HepG2 (cell line): ENCODE data around the gene RRN3. TPM values are rescaled to one million over a fixed set of nuclear protein-coding genes. Genes with fewer than 3 reads are reported as not detected.
"Not testable (repeated sequence)": the region's sequence is repeated elsewhere in the genome, so short reads cannot be mapped to it uniquely, and the experiment has no call there.

Experiments used
- ATAC-seq: fragments of 200-7000 bp; cut with Tn5 transposase; 3 replicates; pipeline ENCODE4 v1.9.1; 2020; ENCODE audit warnings: mild to moderate bottlenecking, moderate library complexity
- BruUV-seq: library from RNA; stranded (reverse); fragments of 400-500 nt; replicated peaks from 2 replicates; lab custom pipeline; 2021; lab: Mats Ljungman, UMichigan
- CTCF ChIA-PET: fragments of 300-600 bp; formaldehyde crosslinking; extraction: SDS; loops from one replicate; lab custom pipeline; 2021; ENCODE audit warnings: low total read pairs, inconsistent platforms, low intra/inter-chr PET ratio; lab: Yijun Ruan, JAX
- POLR2A ChIA-PET: fragments of 350-600 bp; sonication (Branson Sonifier 250); formaldehyde crosslinking; loops from one replicate; lab custom pipeline; 2020; ENCODE audit warnings: antibody characterized with exemption, inconsistent platforms; lab: Yijun Ruan, JAX
- DNase-seq: peaks from one replicate; pipeline ENCODE4 v3.0.0-alpha.2; 2015; ENCODE audit warnings: low spot score
- FAIRE-seq: peaks from 3 replicates; lab custom pipeline; 2011; peaks lifted over from hg19 to GRCh38; lab: Jason Lieb, UNC
- H2AFZ ChIP-seq: one replicate; pipeline ENCODE4 v1.6.1; 2011; ENCODE audit warnings: low read length, inconsistent platforms
- H3K27ac ChIP-seq: fragments of 300-600 bp; 3 replicates; pipeline ENCODE4 v1.8.0; 2011; ENCODE audit warnings: mixed run types, mild to moderate bottlenecking, mixed read lengths, low read length, inconsistent platforms; ENCODE audit not compliant: insufficient read depth; ENCODE audit errors: extremely low read length
- H3K27me3 ChIP-seq, 2 experiments: fragments of 200-600 bp in 1 of 2; 2 replicates in 1 of 2; 3 replicates in 1 of 2; pipeline versions ENCODE4 v1.6.0 to v1.8.0; 2011; ENCODE audit warnings: low read length in 2 of 2, mild to moderate bottlenecking in 2 of 2, moderate library complexity in 2 of 2, inconsistent platforms in 1 of 2; ENCODE audit not compliant: insufficient read depth in 2 of 2, control insufficient read depth in 1 of 2
- H3K36me3 ChIP-seq, 2 experiments: fragments of 200-600 bp in 1 of 2; replicated peaks in 1 of 2; 2 replicates in 1 of 2; 3 replicates in 1 of 2; pipeline versions ENCODE4 v1.5.1 to v1.8.0; 2011; ENCODE audit warnings: low read length in 2 of 2, inconsistent platforms in 1 of 2; ENCODE audit not compliant: insufficient read depth in 2 of 2, control insufficient read depth in 1 of 2
- H3K4me1 ChIP-seq: 2 replicates; pipeline ENCODE4 v1.5.1; 2012; ENCODE audit warnings: low read length, inconsistent platforms; ENCODE audit not compliant: insufficient read depth
- H3K4me2 ChIP-seq: 2 replicates; pipeline ENCODE4 v1.6.0; 2011; ENCODE audit warnings: low read depth, low read length, inconsistent platforms
- H3K4me3 ChIP-seq, 3 experiments: fragments of 200-600 bp in 1 of 3; sonication (generic), shearing (Covaris generic) in 1 of 3; replicated peaks in 1 of 3; 2 replicates each; pipeline ENCODE4 v1.5.1; 2011 to 2016; ENCODE audit warnings: low read length in 3 of 3, inconsistent platforms in 2 of 3, low read depth in 2 of 3, mild to moderate bottlenecking in 2 of 3, control low read depth in 1 of 3, mixed read lengths in 1 of 3; ENCODE audit not compliant: insufficient read depth in 1 of 3
- H3K79me2 ChIP-seq: one replicate; pipeline ENCODE4 v1.6.1; 2011; ENCODE audit warnings: low read length, inconsistent platforms; ENCODE audit not compliant: insufficient read depth
- H3K9ac ChIP-seq: 2 replicates; pipeline ENCODE4 v1.6.0; 2011; ENCODE audit warnings: mild to moderate bottlenecking, low read depth, low read length, inconsistent platforms; ENCODE audit not compliant: insufficient read depth
- H3K9me3 ChIP-seq: 2 replicates; pipeline ENCODE4 v1.5.1; 2012; ENCODE audit warnings: mild to moderate bottlenecking, low read length
- H4K20me1 ChIP-seq: 2 replicates; pipeline ENCODE4 v1.6.0; 2011; ENCODE audit warnings: inconsistent platforms, mild to moderate bottlenecking, low read length, moderate library complexity; ENCODE audit not compliant: insufficient read depth
- CENPT ChIP-seq: sonication (generic); formaldehyde crosslinking; IDR thresholded peaks from 2 replicates; pipeline ENCODE4 v1.8.0; 2022; ENCODE audit warnings: low read depth, mild to moderate bottlenecking, moderate library complexity, missing genetic modification reagents
- IKZF4 ChIP-seq: sonication (generic); formaldehyde crosslinking; IDR thresholded peaks from 2 replicates; pipeline ENCODE4 v1.5.1; 2020; ENCODE audit warnings: borderline replicate concordance, mild to moderate bottlenecking, low read depth, missing genetic modification reagents; ENCODE audit errors: not compliant biosample characterization
- POLR2AphosphoS5 ChIP-seq: IDR thresholded peaks from 2 replicates; pipeline ENCODE4 v1.6.1; 2012; ENCODE audit warnings: low read depth, low read length
- WGBS: methylation state at CpG from one replicate; pipeline ENCODE4 v1.1.6; 2017; ENCODE audit warnings: low lambda C conversion rate; 5-methylcytosine and 5-hydroxymethylcytosine counted together
- in situ Hi-C: cut with HindIII; loops from 2 replicates; pipeline ENCODE4 v1.10.0; 2017; ENCODE audit warnings: low pct_unique_long_range_greater_than_20kb; ENCODE audit not compliant: extremely low pct_ligation_motif_present
- intact Hi-C: fragments of 100-400 bp; cut with micrococcal nuclease; formaldehyde crosslinking; loops from one replicate; pipeline ENCODE4 v1.10.0; 2022; ENCODE audit not compliant: unreplicated experiment
- polyA plus RNA-seq, 8 experiments: library from polyadenylated mRNA; depleted of rRNA in 3 of 8; stranded (reverse) in 7 of 8; unstranded in 1 of 8; fragments of >200 nt; fragmentation: Illumina TruSeq in 4 of 8; extraction: Trizol in 4 of 8; gene quantifications; 2 replicates each; pipeline versions ENCODE4 v1.2.1 to v1.2.3, GENCODE V29; 2011 to 2016; ENCODE audit warnings: low read depth in 4 of 8, missing spikeins in 1 of 8, mixed read lengths in 1 of 8; ENCODE audit not compliant: insufficient read depth in 1 of 8
- total RNA-seq, 5 experiments: library from RNA; depleted of rRNA; stranded (reverse); fragments of >200 nt; fragmentation: Illumina TruSeq; extraction: Trizol; gene quantifications; 2 replicates each; pipeline ENCODE4 v1.2.3, GENCODE V29; 2016; ENCODE audit warnings: low read depth in 1 of 5
- TF ChIP-seq, protein P1 (sequence below): sonication (generic); formaldehyde crosslinking; IDR thresholded peaks from 2 replicates; pipeline ENCODE4 v1.4.0; 2020; ENCODE audit warnings: low read depth, mild to moderate bottlenecking, missing genetic modification reagents
- TF ChIP-seq, protein P2 (sequence below): IDR thresholded peaks from 2 replicates; pipeline ENCODE4 v1.6.1; 2016
- TF ChIP-seq, protein P3 (sequence below): sonication (generic); formaldehyde crosslinking; conservative IDR thresholded peaks from 2 replicates; pipeline ENCODE4 v1.8.0; 2022; ENCODE audit warnings: missing genetic modification reagents
- TF ChIP-seq, protein P4 (sequence below): sonication (generic); formaldehyde crosslinking; IDR thresholded peaks from 2 replicates; pipeline ENCODE4 v1.5.0; 2020; ENCODE audit warnings: mild to moderate bottlenecking, missing genetic modification reagents

The RRN3 gene
- total and polyA plus RNA-seq, 2 of the 13 experiments (the other 11 are each of a cell fraction or from before 2014, with no cell fraction given) = 45.8 to 67.0 TPM

DNA sequence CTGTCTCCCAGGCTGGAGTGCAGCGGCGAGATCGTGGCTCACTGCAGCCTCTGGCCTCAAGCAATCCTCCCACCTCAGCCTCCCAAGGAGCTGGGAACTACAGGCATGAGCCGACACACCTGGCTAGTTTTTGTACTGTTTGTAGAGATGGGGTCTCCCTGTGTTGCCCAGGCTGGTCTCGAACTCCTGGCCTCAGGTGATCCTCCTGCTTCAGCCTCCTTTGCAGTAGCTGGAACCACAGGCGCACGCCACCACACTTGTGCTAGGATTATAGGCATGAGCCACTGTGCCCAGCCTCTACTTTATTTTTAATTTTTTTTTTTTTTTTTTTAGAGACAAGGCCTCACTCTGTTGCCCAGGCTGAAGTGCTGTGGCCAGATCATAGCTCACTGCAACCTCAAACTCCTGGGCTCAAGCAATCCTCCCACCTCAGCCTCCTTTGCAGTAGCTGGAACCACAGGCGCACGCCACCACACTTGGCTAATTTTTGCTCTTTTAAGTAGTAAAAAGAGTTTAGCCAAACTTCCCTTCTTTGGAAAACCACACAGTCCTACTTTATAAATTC, 42.6 kb downstream of the RRN3 start (continued):
- TF ChIP-seq, protein P1, sequence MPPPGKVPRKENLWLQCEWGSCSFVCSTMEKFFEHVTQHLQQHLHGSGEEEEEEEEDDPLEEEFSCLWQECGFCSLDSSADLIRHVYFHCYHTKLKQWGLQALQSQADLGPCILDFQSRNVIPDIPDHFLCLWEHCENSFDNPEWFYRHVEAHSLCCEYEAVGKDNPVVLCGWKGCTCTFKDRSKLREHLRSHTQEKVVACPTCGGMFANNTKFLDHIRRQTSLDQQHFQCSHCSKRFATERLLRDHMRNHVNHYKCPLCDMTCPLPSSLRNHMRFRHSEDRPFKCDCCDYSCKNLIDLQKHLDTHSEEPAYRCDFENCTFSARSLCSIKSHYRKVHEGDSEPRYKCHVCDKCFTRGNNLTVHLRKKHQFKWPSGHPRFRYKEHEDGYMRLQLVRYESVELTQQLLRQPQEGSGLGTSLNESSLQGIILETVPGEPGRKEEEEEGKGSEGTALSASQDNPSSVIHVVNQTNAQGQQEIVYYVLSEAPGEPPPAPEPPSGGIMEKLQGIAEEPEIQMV = 0 out of 2 replicates have a peak, but pooled peaks have one; percentile 29
- TF ChIP-seq POLR2AphosphoS5 (no peak), CENPT (CRISPR knock-in tag) (no peak), IKZF4 (CRISPR knock-in tag) (peak; percentile 29)
- TF ChIP-seq, protein P2, sequence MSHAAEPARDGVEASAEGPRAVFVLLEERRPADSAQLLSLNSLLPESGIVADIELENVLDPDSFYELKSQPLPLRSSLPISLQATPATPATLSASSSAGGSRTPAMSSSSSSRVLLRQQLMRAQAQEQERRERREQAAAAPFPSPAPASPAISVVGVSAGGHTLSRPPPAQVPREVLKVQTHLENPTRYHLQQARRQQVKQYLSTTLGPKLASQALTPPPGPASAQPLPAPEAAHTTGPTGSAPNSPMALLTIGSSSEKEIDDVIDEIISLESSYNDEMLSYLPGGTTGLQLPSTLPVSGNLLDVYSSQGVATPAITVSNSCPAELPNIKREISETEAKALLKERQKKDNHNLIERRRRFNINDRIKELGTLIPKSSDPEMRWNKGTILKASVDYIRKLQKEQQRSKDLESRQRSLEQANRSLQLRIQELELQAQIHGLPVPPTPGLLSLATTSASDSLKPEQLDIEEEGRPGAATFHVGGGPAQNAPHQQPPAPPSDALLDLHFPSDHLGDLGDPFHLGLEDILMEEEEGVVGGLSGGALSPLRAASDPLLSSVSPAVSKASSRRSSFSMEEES (CRISPR knock-in tag) = no peak
- TF ChIP-seq, protein P3, sequence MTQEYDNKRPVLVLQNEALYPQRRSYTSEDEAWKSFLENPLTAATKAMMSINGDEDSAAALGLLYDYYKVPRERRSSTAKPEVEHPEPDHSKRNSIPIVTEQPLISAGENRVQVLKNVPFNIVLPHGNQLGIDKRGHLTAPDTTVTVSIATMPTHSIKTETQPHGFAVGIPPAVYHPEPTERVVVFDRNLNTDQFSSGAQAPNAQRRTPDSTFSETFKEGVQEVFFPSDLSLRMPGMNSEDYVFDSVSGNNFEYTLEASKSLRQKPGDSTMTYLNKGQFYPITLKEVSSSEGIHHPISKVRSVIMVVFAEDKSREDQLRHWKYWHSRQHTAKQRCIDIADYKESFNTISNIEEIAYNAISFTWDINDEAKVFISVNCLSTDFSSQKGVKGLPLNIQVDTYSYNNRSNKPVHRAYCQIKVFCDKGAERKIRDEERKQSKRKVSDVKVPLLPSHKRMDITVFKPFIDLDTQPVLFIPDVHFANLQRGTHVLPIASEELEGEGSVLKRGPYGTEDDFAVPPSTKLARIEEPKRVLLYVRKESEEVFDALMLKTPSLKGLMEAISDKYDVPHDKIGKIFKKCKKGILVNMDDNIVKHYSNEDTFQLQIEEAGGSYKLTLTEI (CRISPR knock-in tag) = no peak

DNA sequence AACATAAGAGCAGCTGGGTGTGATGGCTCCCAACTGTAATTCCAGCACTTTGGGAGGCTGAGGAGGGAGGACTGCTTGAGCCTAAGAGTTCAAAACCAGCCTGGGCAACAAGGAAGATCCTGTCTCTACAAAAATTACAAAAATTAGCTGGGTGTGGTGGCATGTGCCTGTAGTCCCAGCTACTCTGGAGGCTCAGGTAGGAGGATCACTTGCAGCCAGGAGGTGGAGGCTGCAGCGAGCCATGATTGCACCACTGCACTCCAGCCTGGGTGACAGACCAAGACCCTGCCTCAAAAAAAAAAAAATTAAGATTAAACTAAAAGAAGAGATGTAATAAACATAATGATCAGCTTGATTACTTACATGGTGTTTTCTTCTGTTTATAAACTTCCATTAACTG, 43.6 kb downstream of the RRN3 start:
- POLR2A ChIA-PET, BruUV-seq, CTCF ChIA-PET, intact Hi-C loops, H3K4me2 ChIP-seq, H3K9me3 ChIP-seq, FAIRE-seq, H3K4me3 ChIP-seq, H2AFZ ChIP-seq, ATAC-seq, H3K27ac ChIP-seq, DNase-seq, H4K20me1 ChIP-seq, H3K9ac ChIP-seq, H3K27me3 ChIP-seq: not testable (repeated sequence)
- WGBS = 100% methylated on average over 1 of the region's 1 CpG
- H3K36me3 ChIP-seq = peaks cover 17 to 22% of the 10 kb centered on the region in 2 experiments; a peak in 4 of 5 replicates
- in situ Hi-C loops = loop anchor here (25.0 kb wide), 1 partner anchor 163 kb away; no protein-coding TSS in a partner anchor
- H3K79me2 ChIP-seq = peaks cover 49% of the 10 kb centered on the region
- TF ChIP-seq, protein P4, sequence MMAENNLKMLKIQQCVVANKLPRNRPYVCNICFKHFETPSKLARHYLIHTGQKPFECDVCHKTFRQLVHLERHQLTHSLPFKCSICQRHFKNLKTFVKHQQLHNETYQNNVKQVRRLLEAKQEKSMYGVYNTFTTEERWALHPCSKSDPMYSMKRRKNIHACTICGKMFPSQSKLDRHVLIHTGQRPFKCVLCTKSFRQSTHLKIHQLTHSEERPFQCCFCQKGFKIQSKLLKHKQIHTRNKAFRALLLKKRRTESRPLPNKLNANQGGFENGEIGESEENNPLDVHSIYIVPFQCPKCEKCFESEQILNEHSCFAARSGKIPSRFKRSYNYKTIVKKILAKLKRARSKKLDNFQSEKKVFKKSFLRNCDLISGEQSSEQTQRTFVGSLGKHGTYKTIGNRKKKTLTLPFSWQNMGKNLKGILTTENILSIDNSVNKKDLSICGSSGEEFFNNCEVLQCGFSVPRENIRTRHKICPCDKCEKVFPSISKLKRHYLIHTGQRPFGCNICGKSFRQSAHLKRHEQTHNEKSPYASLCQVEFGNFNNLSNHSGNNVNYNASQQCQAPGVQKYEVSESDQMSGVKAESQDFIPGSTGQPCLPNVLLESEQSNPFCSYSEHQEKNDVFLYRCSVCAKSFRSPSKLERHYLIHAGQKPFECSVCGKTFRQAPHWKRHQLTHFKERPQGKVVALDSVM (CRISPR knock-in tag) = peak; percentile 91
- peaks cover 42% of the 10 kb centered on the region for H3K4me1 ChIP-seq
